PC-9 (cell line): ENCODE results near the gene ZNF81. TPM values are rescaled to one million over a fixed set of nuclear protein-coding genes. Genes with fewer than 3 reads are reported as not detected.
"Not testable (repeated sequence)": the region's sequence is repeated elsewhere in the genome, so short reads cannot be mapped to it uniquely, and the experiment has no call there.

ENCODE experiments used
- BruUV-seq: library from RNA; stranded (reverse); fragments of 400-500 nt; replicated peaks from 2 replicates; lab custom pipeline; 2021; lab: Mats Ljungman, UMichigan
- CTCF ChIA-PET: fragments of 300-600 bp; sonication (Branson Sonifier 250); formaldehyde crosslinking; loops from one replicate; lab custom pipeline; 2022; ENCODE audit warnings: antibody characterized with exemption; lab: Charles Lee
- POLR2A ChIA-PET: fragments of 300-600 bp; sonication (Branson Sonifier 250); formaldehyde crosslinking; loops from one replicate; lab custom pipeline; 2022; ENCODE audit warnings: antibody characterized with exemption; ENCODE audit not compliant: unreplicated experiment; lab: Charles Lee
- DNase-seq, 2 experiments: peaks; one replicate each; pipeline versions ENCODE4 v3.0.0 to v3.0.0-alpha.2; 2015 to 2022; ENCODE audit warnings: mixed read lengths in 1 of 2
- H2AFZ ChIP-seq: fragments of 200-600 bp; sonication (generic); 2 replicates; pipeline ENCODE4 v1.8.1; 2017; ENCODE audit warnings: antibody characterized with exemption
- H3F3A ChIP-seq: fragments of 200-600 bp; sonication (generic); 2 replicates; pipeline ENCODE4 v1.8.1; 2017; ENCODE audit warnings: antibody characterized with exemption, mild to moderate bottlenecking, low read depth; ENCODE audit not compliant: insufficient read depth
- H3K27ac ChIP-seq: fragments of 200-600 bp; sonication (generic); 2 replicates; pipeline ENCODE4 v1.6.1; 2016; ENCODE audit warnings: mixed run types
- H3K27me3 ChIP-seq: fragments of 200-600 bp; sonication (generic); 2 replicates; pipeline ENCODE4 v1.6.1; 2016; ENCODE audit warnings: low read depth, mixed run types; ENCODE audit not compliant: insufficient read depth
- H3K36me3 ChIP-seq: fragments of 200-600 bp; sonication (generic); 2 replicates; pipeline ENCODE4 v1.6.1; 2016; ENCODE audit warnings: low read depth, mixed run types
- H3K4me1 ChIP-seq: fragments of 200-600 bp; sonication (generic); replicated peaks from 2 replicates; pipeline ENCODE4 v1.6.1; 2016; ENCODE audit warnings: mixed run types; ENCODE audit not compliant: insufficient read depth
- H3K4me2 ChIP-seq: fragments of 200-600 bp; sonication (generic); 2 replicates; pipeline ENCODE4 v1.6.1; 2017; ENCODE audit warnings: mixed run types
- H3K4me3 ChIP-seq: fragments of 200-600 bp; sonication (generic); 2 replicates; pipeline ENCODE4 v1.6.1; 2016; ENCODE audit warnings: mixed run types
- H3K79me2 ChIP-seq: fragments of 200-600 bp; sonication (generic); 2 replicates; pipeline ENCODE4 v1.6.1; 2017; ENCODE audit warnings: low read depth, mixed run types
- H3K9me2 ChIP-seq: fragments of 200-600 bp; sonication (generic); 2 replicates; pipeline ENCODE4 v1.8.1; 2017; ENCODE audit warnings: mild to moderate bottlenecking; ENCODE audit not compliant: insufficient read depth
- H3K9me3 ChIP-seq: fragments of 200-600 bp; sonication (generic); 2 replicates; pipeline ENCODE4 v1.8.1; 2016; ENCODE audit warnings: low read depth; ENCODE audit not compliant: insufficient read depth
- H4K20me1 ChIP-seq: fragments of 200-600 bp; sonication (generic); 2 replicates; pipeline ENCODE4 v1.8.1; 2017; ENCODE audit not compliant: insufficient read depth
- EZH2 ChIP-seq: fragments of 200-600 bp; sonication (generic); IDR thresholded peaks from 2 replicates; pipeline ENCODE4 v1.8.0; 2017; ENCODE audit warnings: antibody characterized with exemption, low read depth
- intact Hi-C: fragments of 100-400 bp; cut with micrococcal nuclease; formaldehyde crosslinking; loops from one replicate; pipeline ENCODE4 v1.10.0; 2022; ENCODE audit not compliant: unreplicated experiment
- total RNA-seq: library from RNA; stranded (reverse); gene quantifications from 2 replicates; pipeline ENCODE4 v1.2.3, GENCODE V29; 2021
- TF ChIP-seq, protein P1 (sequence below): fragments of 200-600 bp; sonication (generic); conservative IDR thresholded peaks from 2 replicates; pipeline ENCODE4 v1.6.1; 2017; ENCODE audit warnings: mixed run types, antibody characterized with exemption, mild to moderate bottlenecking, moderate library complexity

The ZNF81 gene
- total RNA-seq, 1 experiment from 2014 or later, result 2.0 TPM

GRCh38 chrX:47940448-47940847, 103.7 kb downstream of the ZNF81 start:
- no peaks in the 10 kb centered on the region for H3F3A ChIP-seq
- no peak for DNase-seq
- TF ChIP-seq, protein P1, sequence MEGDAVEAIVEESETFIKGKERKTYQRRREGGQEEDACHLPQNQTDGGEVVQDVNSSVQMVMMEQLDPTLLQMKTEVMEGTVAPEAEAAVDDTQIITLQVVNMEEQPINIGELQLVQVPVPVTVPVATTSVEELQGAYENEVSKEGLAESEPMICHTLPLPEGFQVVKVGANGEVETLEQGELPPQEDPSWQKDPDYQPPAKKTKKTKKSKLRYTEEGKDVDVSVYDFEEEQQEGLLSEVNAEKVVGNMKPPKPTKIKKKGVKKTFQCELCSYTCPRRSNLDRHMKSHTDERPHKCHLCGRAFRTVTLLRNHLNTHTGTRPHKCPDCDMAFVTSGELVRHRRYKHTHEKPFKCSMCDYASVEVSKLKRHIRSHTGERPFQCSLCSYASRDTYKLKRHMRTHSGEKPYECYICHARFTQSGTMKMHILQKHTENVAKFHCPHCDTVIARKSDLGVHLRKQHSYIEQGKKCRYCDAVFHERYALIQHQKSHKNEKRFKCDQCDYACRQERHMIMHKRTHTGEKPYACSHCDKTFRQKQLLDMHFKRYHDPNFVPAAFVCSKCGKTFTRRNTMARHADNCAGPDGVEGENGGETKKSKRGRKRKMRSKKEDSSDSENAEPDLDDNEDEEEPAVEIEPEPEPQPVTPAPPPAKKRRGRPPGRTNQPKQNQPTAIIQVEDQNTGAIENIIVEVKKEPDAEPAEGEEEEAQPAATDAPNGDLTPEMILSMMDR, result no peak
- no peak for TF ChIP-seq EZH2
- ChIA-PET CTCF (no interaction called here), POLR2A (no interaction called here)
- H3K9me2 ChIP-seq, result no peaks in the 10 kb centered on the region
- H4K20me1 ChIP-seq, result no peaks in the 10 kb centered on the region
- intact Hi-C loops, result no loop called here
- H3K4me2 ChIP-seq, result no peak overlapping the region
- no peaks in the 10 kb centered on the region for H3K9me3 ChIP-seq
- H3K27me3 ChIP-seq, result no peaks in the 10 kb centered on the region
- no peak overlapping the region for H2AFZ ChIP-seq
- no peak overlapping the region for H3K4me3 ChIP-seq
- BruUV-seq, result no TSS peak
- H3K4me1 ChIP-seq, result no peaks in the 10 kb centered on the region
- H3K36me3 ChIP-seq, result no peaks in the 10 kb centered on the region
- no peak overlapping the region for H3K27ac ChIP-seq
- H3K79me2 ChIP-seq, result no peaks in the 10 kb centered on the region

GRCh38 chrX:47941423-47941822, 104.7 kb downstream of the ZNF81 start:
- H3K9me2 ChIP-seq, result no peaks in the 10 kb centered on the region
- H3K4me3 ChIP-seq, result no peak overlapping the region
- H3K27me3 ChIP-seq, result no peaks in the 10 kb centered on the region
- H3F3A ChIP-seq, result no peaks in the 10 kb centered on the region
- H3K4me2 ChIP-seq, result no peak overlapping the region
- intact Hi-C loops, result no loop called here
- no peak for DNase-seq
- no TSS peak for BruUV-seq
- no peaks in the 10 kb centered on the region for H3K36me3 ChIP-seq
- H3K79me2 ChIP-seq, result no peaks in the 10 kb centered on the region
- TF ChIP-seq, protein P1, result no peak
- no peak for TF ChIP-seq EZH2
- POLR2A ChIA-PET, result no interaction called here
- H3K27ac ChIP-seq, result no peak overlapping the region
- H4K20me1 ChIP-seq, result no peaks in the 10 kb centered on the region
- H2AFZ ChIP-seq, result no peak overlapping the region
- H3K9me3 ChIP-seq, result no peaks in the 10 kb centered on the region
- CTCF ChIA-PET, result no interaction called here
- no peaks in the 10 kb centered on the region for H3K4me1 ChIP-seq

GRCh38 chrX:47955295-47955694, 118.6 kb downstream of the ZNF81 start:
- H3K27me3 ChIP-seq, H3K4me2 ChIP-seq, DNase-seq, POLR2A ChIA-PET, H3K27ac ChIP-seq, H2AFZ ChIP-seq, BruUV-seq, H3K36me3 ChIP-seq, intact Hi-C loops, H3F3A ChIP-seq, H3K4me1 ChIP-seq, H3K4me3 ChIP-seq, H3K9me2 ChIP-seq, H3K79me2 ChIP-seq, H4K20me1 ChIP-seq, CTCF ChIA-PET, H3K9me3 ChIP-seq: not testable (repeated sequence)

DNA sequence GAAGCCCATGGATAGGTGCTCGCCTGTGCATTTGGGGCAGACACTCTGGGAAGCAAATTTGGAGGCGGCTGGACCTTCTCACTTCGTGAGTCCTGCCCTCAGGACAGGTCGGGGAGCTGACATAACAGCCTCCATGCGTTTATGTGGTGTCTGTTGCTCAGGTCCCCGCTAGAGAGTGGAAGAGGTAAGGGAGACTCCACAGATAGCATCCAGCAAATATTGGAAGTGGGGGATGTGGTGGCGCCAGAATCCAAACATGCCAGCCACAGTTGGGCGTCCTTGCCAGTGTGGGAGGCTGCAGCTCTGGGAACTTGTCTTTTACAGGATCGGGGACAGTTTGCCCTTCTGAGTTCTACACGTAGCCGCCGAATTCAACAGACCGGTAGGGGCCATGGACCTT, 119.3 kb downstream of the ZNF81 start:
- Histone ChIP-seq H3K27me3 (no peaks in the 10 kb centered on the region), H3K79me2 (no peaks in the 10 kb centered on the region), H3K36me3 (no peaks in the 10 kb centered on the region), H3K4me2 (no peak overlapping the region), H4K20me1 (no peaks in the 10 kb centered on the region), H3K9me3 (no peaks in the 10 kb centered on the region), H3K9me2 (no peaks in the 10 kb centered on the region), H3K4me3 (no peak overlapping the region), H3F3A (no peaks in the 10 kb centered on the region), H3K27ac (no peak overlapping the region), H3K4me1 (no peaks in the 10 kb centered on the region), H2AFZ (no peak overlapping the region)
- TF ChIP-seq, protein P1, result no peak
- no peak for TF ChIP-seq EZH2
- CTCF ChIA-PET, result no interaction called here
- DNase-seq, result no peak
- BruUV-seq, result no TSS peak
- intact Hi-C loops, result no loop called here
- POLR2A ChIA-PET, result no interaction called here

DNA sequence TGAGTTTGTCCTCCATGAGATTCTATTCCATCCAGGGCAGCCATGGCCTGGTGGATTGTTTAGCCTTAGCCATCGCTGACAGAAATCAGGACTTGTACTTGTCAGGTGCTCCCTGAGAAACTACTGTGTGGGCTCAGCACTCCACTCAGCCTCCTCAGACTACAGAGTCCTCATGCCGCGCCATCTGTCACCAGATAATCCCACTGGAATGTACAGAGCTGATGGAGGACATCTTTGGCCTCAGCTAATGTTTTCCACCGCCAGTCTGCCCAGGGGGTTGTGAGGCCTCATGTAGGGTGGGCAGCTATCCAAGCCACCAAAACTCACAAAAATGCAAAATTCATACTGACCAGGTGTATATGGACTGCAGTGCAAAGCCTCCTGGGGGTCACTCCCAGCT, 121.5 kb downstream of the ZNF81 start:
- BruUV-seq, H2AFZ ChIP-seq, H3K9me3 ChIP-seq, intact Hi-C loops, H3K4me2 ChIP-seq, DNase-seq, CTCF ChIA-PET, H3K36me3 ChIP-seq, POLR2A ChIA-PET, H3K9me2 ChIP-seq, H3K27ac ChIP-seq, H3K4me3 ChIP-seq, H3K27me3 ChIP-seq, H3K4me1 ChIP-seq, H3F3A ChIP-seq, H3K79me2 ChIP-seq, H4K20me1 ChIP-seq: not testable (repeated sequence)
